Activated T-cell treated with anti-CD3 and anti-CD28 coated beads, Interleukin-2, amount 50 U/mL, for 4 hours (primary cell): ENCODE measurements around the gene SOAT2. TPM values are rescaled to one million over a fixed set of nuclear protein-coding genes. Genes with fewer than 3 reads are reported as not detected.
"Not testable (repeated sequence)": the region's sequence is repeated elsewhere in the genome, so short reads cannot be mapped to it uniquely, and the experiment has no call there.

Experiments used
- ATAC-seq, 2 donors: fragments of 200-7000 bp; cut with Tn5 transposase; one replicate each; pipeline ENCODE4 v1.10.0; 2021
- DNase-seq: peaks from one replicate; pipeline ENCODE4 v3.0.0-alpha.2; 2020
- H3K27me3 Mint-ChIP-seq: one replicate; pipeline ENCODE4 v1.8.0; 2021; ENCODE audit warnings: low read depth, mixed read lengths
- H3K36me3 Mint-ChIP-seq: one replicate; pipeline ENCODE4 v1.8.0; 2022; ENCODE audit warnings: mixed read lengths; ENCODE audit not compliant: insufficient read depth
- H3K4me1 Mint-ChIP-seq: one replicate; pipeline ENCODE4 v1.8.0; 2021; ENCODE audit warnings: low read depth, mixed read lengths
- H3K4me3 Mint-ChIP-seq: one replicate; pipeline ENCODE4 v1.8.0; 2021; ENCODE audit warnings: mild to moderate bottlenecking, moderate library complexity, mixed read lengths
- H3K9me3 Mint-ChIP-seq: one replicate; pipeline ENCODE4 v1.8.0; 2021; ENCODE audit warnings: mixed read lengths
- total RNA-seq, 3 donors: library from RNA; stranded (reverse); gene quantifications; one replicate each; pipeline ENCODE4 v1.2.1, GENCODE V29; 2021

The SOAT2 gene
- total RNA-seq, 3 donors from 2014 or later: 0.15 to 0.54 (median 0.32) TPM

GRCh38 chr12:53091756-53092155, 11.5 kb upstream of the SOAT2 start:
- H3K4me3 Mint-ChIP-seq: no peak overlapping the region
- ATAC-seq (no peak), DNase-seq (no peak)
- H3K4me1 Mint-ChIP-seq: peaks cover 2% of the 10 kb centered on the region
- no peaks in the 10 kb centered on the region for H3K9me3 Mint-ChIP-seq
- no peaks in the 10 kb centered on the region for H3K36me3 Mint-ChIP-seq
- peaks cover 7% of the 10 kb centered on the region for H3K27me3 Mint-ChIP-seq

GRCh38 chr12:53093777-53094393, 9.4 kb upstream of the SOAT2 start:
- Mint-ChIP-seq H3K4me1 (peaks cover 18% of the 10 kb centered on the region), H3K27me3 (peaks cover 2% of the 10 kb centered on the region), H3K9me3 (no peaks in the 10 kb centered on the region), H3K36me3 (no peaks in the 10 kb centered on the region), H3K4me3 (no peak overlapping the region)
- no peak for DNase-seq
- no peak for ATAC-seq

GRCh38 chr12:53094394-53094787, 8.9 kb upstream of the SOAT2 start:
- ATAC-seq: no peak
- Mint-ChIP-seq H3K9me3 (no peaks in the 10 kb centered on the region), H3K27me3 (peaks cover 2% of the 10 kb centered on the region), H3K4me1 (peaks cover 23% of the 10 kb centered on the region), H3K4me3 (no peak overlapping the region), H3K36me3 (no peaks in the 10 kb centered on the region)
- DNase-seq: no peak

GRCh38 chr12:53094796-53095595, 8.3 kb upstream of the SOAT2 start:
- H3K4me3 Mint-ChIP-seq, DNase-seq, H3K36me3 Mint-ChIP-seq, H3K27me3 Mint-ChIP-seq, ATAC-seq, H3K9me3 Mint-ChIP-seq: not testable (repeated sequence)
- peaks cover 23% of the 10 kb centered on the region for H3K4me1 Mint-ChIP-seq

- not testable (repeated sequence) for H3K27me3 Mint-ChIP-seq, H3K36me3 Mint-ChIP-seq, ATAC-seq, H3K4me3 Mint-ChIP-seq, DNase-seq, H3K9me3 Mint-ChIP-seq
- H3K4me1 Mint-ChIP-seq: peaks cover 25% of the 10 kb centered on the region
These were observed 7.7 kb upstream of the SOAT2 start for GRCh38 chr12:53095596-53095895.

- Mint-ChIP-seq H3K36me3 (no peaks in the 10 kb centered on the region), H3K4me1 (peaks cover 25% of the 10 kb centered on the region), H3K9me3 (no peaks in the 10 kb centered on the region), H3K27me3 (peaks cover 2% of the 10 kb centered on the region), H3K4me3 (peak overlapping the region; percentile 17)
- ATAC-seq (no peak), DNase-seq (no peak)
These were observed 7.1 kb upstream of the SOAT2 start for GRCh38 chr12:53096089-53096741.

GRCh38 chr12:53096759-53097158, 6.5 kb upstream of the SOAT2 start:
- DNase-seq (no peak), ATAC-seq (no peak)

GRCh38 chr12:53097207-53097563, 6.1 kb upstream of the SOAT2 start:
- Mint-ChIP-seq H3K4me3 (peak overlapping the region; percentile 77), H3K36me3 (no peaks in the 10 kb centered on the region), H3K9me3 (no peaks in the 10 kb centered on the region), H3K4me1 (peaks cover 31% of the 10 kb centered on the region), H3K27me3 (peaks cover 2% of the 10 kb centered on the region)
- no peak for ATAC-seq
- no peak for DNase-seq

More at GRCh38 chr12:53096759-53097158, 6.5 kb upstream of the SOAT2 start:
- Mint-ChIP-seq H3K27me3 (peaks cover 2% of the 10 kb centered on the region), H3K4me3 (peak overlapping the region; percentile 77), H3K36me3 (no peaks in the 10 kb centered on the region), H3K9me3 (no peaks in the 10 kb centered on the region), H3K4me1 (peaks cover 27% of the 10 kb centered on the region)

GRCh38 chr12:53097564-53098353, 5.5 kb upstream of the SOAT2 start, which contains the start of gene IGFBP6:
Gene IGFBP6, plus strand, starts transcription at chr12:53097667. Its CDS starts 51 bp downstream, at chr12:53097718.
- Mint-ChIP-seq H3K36me3 (no peaks in the 10 kb centered on the region), H3K4me3 (peak within 1 kb of the TSS; percentile 77), H3K27me3 (peaks cover 2% of the 10 kb centered on the region), H3K4me1 (peaks cover 37% of the 10 kb centered on the region), H3K9me3 (no peaks in the 10 kb centered on the region)
- peak; percentile 66 to 67 for ATAC-seq
- peak; percentile 42 for DNase-seq

GRCh38 chr12:53098354-53098981, 4.8 kb upstream of the SOAT2 start:
- peak; percentile 28 to 46 for ATAC-seq
- Mint-ChIP-seq H3K27me3 (peaks cover 2% of the 10 kb centered on the region), H3K4me3 (peak overlapping the region; percentile 76), H3K9me3 (no peaks in the 10 kb centered on the region), H3K4me1 (peaks cover 43% of the 10 kb centered on the region), H3K36me3 (no peaks in the 10 kb centered on the region)
- DNase-seq: peak; percentile 30

GRCh38 chr12:53099071-53099882, 4.0 kb upstream of the SOAT2 start:
- H3K27me3 Mint-ChIP-seq: peaks cover 2% of the 10 kb centered on the region
- peak; percentile 89 for DNase-seq
- H3K4me3 Mint-ChIP-seq: peak overlapping the region; percentile 40
- no peaks in the 10 kb centered on the region for H3K9me3 Mint-ChIP-seq
- H3K36me3 Mint-ChIP-seq: no peaks in the 10 kb centered on the region
- ATAC-seq: peak; percentile 50 to 54
- H3K4me1 Mint-ChIP-seq: peaks cover 50% of the 10 kb centered on the region

- H3K9me3 Mint-ChIP-seq: no peaks in the 10 kb centered on the region
- ATAC-seq (no peak), DNase-seq (no peak)
- no peak overlapping the region for H3K4me3 Mint-ChIP-seq
- peaks cover 2% of the 10 kb centered on the region for H3K27me3 Mint-ChIP-seq
- H3K36me3 Mint-ChIP-seq: no peaks in the 10 kb centered on the region
- peaks cover 51% of the 10 kb centered on the region for H3K4me1 Mint-ChIP-seq
These were observed 2.7 kb upstream of the SOAT2 start for GRCh38 chr12:53100466-53101151.

GRCh38 chr12:53101266-53101665, 2.0 kb upstream of the SOAT2 start:
- H3K27me3 Mint-ChIP-seq: peaks cover 2% of the 10 kb centered on the region
- H3K4me1 Mint-ChIP-seq: peaks cover 51% of the 10 kb centered on the region
- H3K4me3 Mint-ChIP-seq: no peak overlapping the region
- ATAC-seq (no peak), DNase-seq (no peak)
- no peaks in the 10 kb centered on the region for H3K9me3 Mint-ChIP-seq
- H3K36me3 Mint-ChIP-seq: no peaks in the 10 kb centered on the region
